IMR-90 (cell line): ENCODE measurements around the gene ANO2. TPM values are rescaled to one million over a fixed set of nuclear protein-coding genes. Genes with fewer than 3 reads are reported as not detected.

Source experiments
- ATAC-seq: fragments of 200-7000 bp; cut with Tn5 transposase; 2 replicates; pipeline ENCODE4 v1.9.1; 2020; ENCODE audit warnings: low read depth, mild to moderate bottlenecking, moderate library complexity
- BruUV-seq: library from RNA; stranded (reverse); fragments of 400-500 nt; replicated peaks from 2 replicates; lab custom pipeline; 2021; lab: Mats Ljungman, UMichigan
- CTCF ChIA-PET: fragments of 300-600 bp; formaldehyde crosslinking; extraction: SDS; loops from one replicate; lab custom pipeline; 2021; ENCODE audit warnings: antibody characterized with exemption; lab: Yijun Ruan, JAX
- POLR2A ChIA-PET: fragments of 300-600 bp; sonication (Branson Sonifier 250); formaldehyde crosslinking; loops from one replicate; lab custom pipeline; 2022; ENCODE audit warnings: antibody characterized with exemption; ENCODE audit not compliant: unreplicated experiment; lab: Charles Lee
- DNase-seq: peaks from one replicate; pipeline ENCODE4 v3.0.0; 2013
- H2AFZ ChIP-seq: replicated peaks from 2 replicates; pipeline ENCODE3; 2013; ENCODE audit warnings: low read length, mild to moderate bottlenecking; ENCODE audit not compliant: poor library complexity
- H2AK5ac ChIP-seq: 2 replicates; pipeline ENCODE4 v1.6.1; 2013; ENCODE audit warnings: low read depth, low read length, inconsistent platforms
- H2AK9ac ChIP-seq: replicated peaks from 2 replicates; pipeline ENCODE3; 2013; ENCODE audit warnings: mild to moderate bottlenecking, low read depth, low read length, moderate library complexity; ENCODE audit not compliant: poor library complexity
- H2BK120ac ChIP-seq: 2 replicates; pipeline ENCODE4 v1.6.1; 2013; ENCODE audit warnings: low read depth, low read length, inconsistent platforms
- H2BK15ac ChIP-seq: 3 replicates; pipeline ENCODE4 v1.6.1; 2013; ENCODE audit warnings: low read depth, low read length, inconsistent platforms
- H2BK20ac ChIP-seq: 2 replicates; pipeline ENCODE4 v1.6.1; 2013; ENCODE audit warnings: low read depth, mild to moderate bottlenecking, inconsistent platforms, low read length, moderate library complexity
- H2BK5ac ChIP-seq: 2 replicates; pipeline ENCODE4 v1.6.1; 2013; ENCODE audit warnings: mild to moderate bottlenecking, low read depth, low read length, inconsistent platforms; ENCODE audit not compliant: poor library complexity, severe bottlenecking
- H3K14ac ChIP-seq: replicated peaks from 2 replicates; pipeline ENCODE4 v1.6.1; 2013; ENCODE audit warnings: low read depth, low read length, inconsistent platforms
- H3K18ac ChIP-seq: 2 replicates; pipeline ENCODE4 v1.6.1; 2013; ENCODE audit warnings: low read depth, low read length, control low read depth
- H3K23ac ChIP-seq: 2 replicates; pipeline ENCODE4 v1.6.1; 2013; ENCODE audit warnings: low read depth, low read length, inconsistent platforms
- H3K27ac ChIP-seq: 2 replicates; pipeline ENCODE4 v1.5.1; 2013; ENCODE audit warnings: mild to moderate bottlenecking, control low read depth, low read length; ENCODE audit not compliant: insufficient read depth
- H3K27me3 ChIP-seq: 2 replicates; pipeline ENCODE4 v1.6.1; 2013; ENCODE audit warnings: low read length; ENCODE audit not compliant: control insufficient read depth, insufficient read depth
- H3K36me3 ChIP-seq: 2 replicates; pipeline ENCODE4 v1.6.1; 2013; ENCODE audit warnings: low read length, mixed read lengths; ENCODE audit not compliant: control insufficient read depth, insufficient read depth
- H3K4ac ChIP-seq: 2 replicates; pipeline ENCODE4 v1.6.1; 2013; ENCODE audit warnings: low read depth, low read length, inconsistent platforms
- H3K4me1 ChIP-seq: 2 replicates; pipeline ENCODE4 v1.6.1; 2013; ENCODE audit warnings: low read length, mixed read lengths; ENCODE audit not compliant: control insufficient read depth, insufficient read depth
- H3K4me2 ChIP-seq: 2 replicates; pipeline ENCODE4 v1.6.1; 2013; ENCODE audit warnings: low read depth, mild to moderate bottlenecking, control low read depth, low read length, moderate library complexity
- H3K4me3 ChIP-seq: 2 replicates; pipeline ENCODE4 v1.5.1; 2013; ENCODE audit warnings: low read depth, mild to moderate bottlenecking, control low read depth, low read length, moderate library complexity; ENCODE audit not compliant: insufficient read depth
- H3K56ac ChIP-seq: 2 replicates; pipeline ENCODE4 v1.6.1; 2013; ENCODE audit warnings: low read length, inconsistent platforms; ENCODE audit not compliant: insufficient read depth; ENCODE audit errors: extremely low read depth
- H3K79me1 ChIP-seq, 2 experiments: 2 replicates each; pipeline ENCODE4 v1.6.1; 2013; ENCODE audit warnings: low read length in 2 of 2, inconsistent platforms in 1 of 2, low read depth in 1 of 2
- H3K9ac ChIP-seq: 2 replicates; pipeline ENCODE4 v1.6.1; 2013; ENCODE audit warnings: low read depth, low read length, control low read depth
- H3K9me1 ChIP-seq: 2 replicates; pipeline ENCODE4 v1.6.1; 2013; ENCODE audit warnings: low read length, inconsistent platforms; ENCODE audit not compliant: insufficient read depth
- H3K9me3 ChIP-seq: 2 replicates; pipeline ENCODE4 v1.6.1; 2013; ENCODE audit warnings: low read length; ENCODE audit not compliant: control insufficient read depth, insufficient read depth
- H4K20me1 ChIP-seq: 2 replicates; pipeline ENCODE4 v1.6.1; 2013; ENCODE audit warnings: low read length, inconsistent platforms; ENCODE audit not compliant: insufficient read depth
- H4K5ac ChIP-seq: 2 replicates; pipeline ENCODE4 v1.6.1; 2013; ENCODE audit warnings: mild to moderate bottlenecking, low read depth, low read length, control low read depth
- H4K8ac ChIP-seq, 2 experiments: 2 replicates each; pipeline ENCODE4 v1.6.1; 2013; ENCODE audit warnings: low read depth in 2 of 2, low read length in 2 of 2, control low read depth in 1 of 2, inconsistent platforms in 1 of 2
- H4K91ac ChIP-seq: 2 replicates; pipeline ENCODE4 v1.6.1; 2013; ENCODE audit warnings: low read depth, low read length, inconsistent platforms; ENCODE audit not compliant: insufficient read depth
- BHLHE40 ChIP-seq: fragments of 150-350 bp; IDR thresholded peaks from 2 replicates; pipeline ENCODE4 v1.6.1; 2016; ENCODE audit warnings: mild to moderate bottlenecking, low read depth, low read length
- CEBPB ChIP-seq: IDR thresholded peaks from 2 replicates; pipeline ENCODE4 v1.6.1; 2012; ENCODE audit warnings: low read depth, low read length, improper control_type of control experiment
- CHD1 ChIP-seq: IDR thresholded peaks from 2 replicates; pipeline ENCODE4 v1.6.1; 2012; ENCODE audit warnings: low read depth, low read length, improper control_type of control experiment
- FOS ChIP-seq: fragments of 150-350 bp; IDR thresholded peaks from 2 replicates; pipeline ENCODE4 v1.6.1; 2016; ENCODE audit warnings: low read depth, low read length
- MAFK ChIP-seq: IDR thresholded peaks from 2 replicates; pipeline ENCODE4 v1.6.1; 2012; ENCODE audit warnings: low read depth, low read length, improper control_type of control experiment
- MAZ ChIP-seq: IDR thresholded peaks from 2 replicates; pipeline ENCODE4 v1.6.1; 2012; ENCODE audit warnings: low read depth, mild to moderate bottlenecking, low read length, improper control_type of control experiment, moderate library complexity, borderline replicate concordance
- MXI1 ChIP-seq: IDR thresholded peaks from 2 replicates; pipeline ENCODE4 v1.6.1; 2012; ENCODE audit warnings: low read depth, mild to moderate bottlenecking, low read length, moderate library complexity, borderline replicate concordance
- NFE2L2 ChIP-seq: fragments of 150-350 bp; IDR thresholded peaks from 2 replicates; pipeline ENCODE4 v1.6.1; 2016; ENCODE audit warnings: low read depth, mild to moderate bottlenecking, low read length
- POLR2A ChIP-seq: IDR thresholded peaks from 2 replicates; pipeline ENCODE4 v1.6.1; 2012; ENCODE audit warnings: mild to moderate bottlenecking, low read depth, low read length
- RAD21 ChIP-seq: IDR thresholded peaks from 2 replicates; pipeline ENCODE4 v1.6.1; 2012; ENCODE audit warnings: low read length, improper control_type of control experiment
- RCOR1 ChIP-seq: IDR thresholded peaks from 2 replicates; pipeline ENCODE4 v1.6.1; 2012; ENCODE audit warnings: mild to moderate bottlenecking, low read length, improper control_type of control experiment; ENCODE audit not compliant: insufficient replicate concordance
- RFX5 ChIP-seq: IDR thresholded peaks from 2 replicates; pipeline ENCODE4 v1.8.0; 2012; ENCODE audit warnings: low read depth, mild to moderate bottlenecking, low read length, moderate library complexity
- SMC3 ChIP-seq: fragments of 150-350 bp; IDR thresholded peaks from 2 replicates; pipeline ENCODE4 v1.6.1; 2016; ENCODE audit warnings: low read depth, mild to moderate bottlenecking, antibody characterized with exemption, low read length, moderate library complexity
- WGBS, 2 experiments: methylation state at CpG; one replicate each; pipeline versions ENCODE4 v1.1.5 to v1.1.7; 2013; ENCODE audit warnings: missing lambda C conversion rate in 2 of 2; ENCODE audit not compliant: insufficient read length in 1 of 2; ENCODE audit errors: extremely low coverage in 2 of 2; 5-methylcytosine and 5-hydroxymethylcytosine counted together
- dilution Hi-C: fragments of 300-500 bp; cut with HindIII; formaldehyde crosslinking; loops from one replicate; pipeline ENCODE4 v1.14.3; 2018; ENCODE audit warnings: low sequenced_read_pairs; ENCODE audit not compliant: unreplicated experiment
- in situ Hi-C: fragments of 300-500 bp; cut with MboI; formaldehyde crosslinking; loops from 3 replicates; pipeline ENCODE4 v1.14.3; 2019; ENCODE audit warnings: low sequenced_read_pairs, inconsistent platforms, mixed read lengths
- intact Hi-C: fragments of 100-400 bp; cut with micrococcal nuclease; formaldehyde crosslinking; loops from 2 replicates; pipeline ENCODE4 v1.10.0; 2022
- polyA plus RNA-seq, 3 experiments: library from polyadenylated mRNA; depleted of rRNA; stranded (reverse); fragments of >200 nt; gene quantifications; 2 replicates each; pipeline ENCODE4 v1.2.3, GENCODE V29; 2012; ENCODE audit warnings: low replicate concordance in 1 of 3
- total RNA-seq: library from RNA; depleted of rRNA; stranded (reverse); fragments of >200 nt; gene quantifications from 2 replicates; pipeline ENCODE4 v1.2.3, GENCODE V29; 2012
- TF ChIP-seq, protein P1 (sequence below): fragments of 150-350 bp; IDR thresholded peaks from 2 replicates; pipeline ENCODE4 v1.6.1; 2016; ENCODE audit warnings: low read depth, mild to moderate bottlenecking, low read length, moderate library complexity, borderline replicate concordance
- TF ChIP-seq, protein P2 (sequence below): conservative IDR thresholded peaks from 2 replicates; pipeline ENCODE4 v1.5.1; 2012; ENCODE audit warnings: mild to moderate bottlenecking, low read depth, low read length, improper control_type of control experiment
- TF ChIP-seq, protein P3 (sequence below): fragments of 150-350 bp; IDR thresholded peaks from 2 replicates; pipeline ENCODE4 v1.6.1; 2017; ENCODE audit warnings: mild to moderate bottlenecking, antibody characterized with exemption, low read length, low read depth

ANO2 gene
- total and polyA plus RNA-seq, 2 of the 4 experiments (the other 2 are of a cell fraction) = 0.22 TPM; not detected in 1

DNA sequence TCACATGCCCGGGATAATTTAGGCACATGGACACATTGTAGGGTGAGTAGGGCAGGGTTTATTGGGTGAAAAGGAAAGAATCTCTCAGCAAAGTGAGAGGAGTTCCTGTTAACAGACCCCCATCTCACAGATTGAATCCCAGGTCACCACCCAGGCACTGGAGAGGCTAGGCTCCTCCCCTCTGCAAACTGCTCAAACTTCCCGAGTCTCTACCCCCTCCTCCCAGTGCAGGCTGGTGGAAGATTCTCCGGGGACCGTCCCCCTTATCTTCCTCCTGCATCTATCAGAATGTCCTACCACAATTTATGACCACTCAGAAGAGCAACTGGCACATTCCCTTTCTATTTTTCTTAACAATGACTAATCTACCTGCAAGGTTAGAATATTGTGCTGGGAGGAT, 387.2 kb downstream of the ANO2 start:
- Histone ChIP-seq H4K8ac (no peak overlapping the region), H3K23ac (no peak overlapping the region), H2BK120ac (no peak overlapping the region), H2BK15ac (no peak overlapping the region), H3K56ac (no peak overlapping the region), H2AK9ac (no peak overlapping the region), H2BK20ac (no peak overlapping the region), H4K20me1 (no peaks in the 10 kb centered on the region), H3K14ac (no peak overlapping the region), H3K27ac (no peak overlapping the region), H3K4me2 (no peak overlapping the region), H3K27me3 (no peaks in the 10 kb centered on the region; the same call in 1 of the 2 replicates), H2AFZ (peak overlapping the region; percentile 9), H3K9ac (no peak overlapping the region), H3K36me3 (no peaks in the 10 kb centered on the region), H3K4ac (no peak overlapping the region), H2AK5ac (no peak overlapping the region), H4K91ac (no peak overlapping the region), H3K4me1 (no peaks in the 10 kb centered on the region; the same call in 1 of the 2 replicates), H3K18ac (0 out of 2 replicates have a peak overlapping the region, but pooled peaks have one; percentile 34), H3K9me1 (no peaks in the 10 kb centered on the region), H3K9me3 (no peaks in the 10 kb centered on the region), H3K79me1 (no peaks in the 10 kb centered on the region), H4K5ac (no peak overlapping the region), H3K4me3 (no peak overlapping the region), H2BK5ac (no peak overlapping the region)
- dilution Hi-C loops (no loop called here), in situ Hi-C loops (no loop called here), intact Hi-C loops (no loop called here)
- WGBS, 2 experiments = no CpG with 5 or more reads among the region's 4 CpGs
- no peak for ATAC-seq
- ChIA-PET POLR2A (no interaction called here), CTCF (no interaction called here)
- no TSS peak for BruUV-seq
- DNase-seq = no peak
- TF ChIP-seq MAZ (no peak), RAD21 (no peak), FOS (no peak), SMC3 (no peak), BHLHE40 (no peak), CHD1 (no peak), MAFK (no peak), RFX5 (no peak), POLR2A (no peak), MXI1 (no peak), CEBPB (no peak), RCOR1 (no peak), NFE2L2 (no peak)
- TF ChIP-seq, protein P1, sequence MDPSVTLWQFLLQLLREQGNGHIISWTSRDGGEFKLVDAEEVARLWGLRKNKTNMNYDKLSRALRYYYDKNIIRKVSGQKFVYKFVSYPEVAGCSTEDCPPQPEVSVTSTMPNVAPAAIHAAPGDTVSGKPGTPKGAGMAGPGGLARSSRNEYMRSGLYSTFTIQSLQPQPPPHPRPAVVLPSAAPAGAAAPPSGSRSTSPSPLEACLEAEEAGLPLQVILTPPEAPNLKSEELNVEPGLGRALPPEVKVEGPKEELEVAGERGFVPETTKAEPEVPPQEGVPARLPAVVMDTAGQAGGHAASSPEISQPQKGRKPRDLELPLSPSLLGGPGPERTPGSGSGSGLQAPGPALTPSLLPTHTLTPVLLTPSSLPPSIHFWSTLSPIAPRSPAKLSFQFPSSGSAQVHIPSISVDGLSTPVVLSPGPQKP = no peak
- TF ChIP-seq, protein P2, sequence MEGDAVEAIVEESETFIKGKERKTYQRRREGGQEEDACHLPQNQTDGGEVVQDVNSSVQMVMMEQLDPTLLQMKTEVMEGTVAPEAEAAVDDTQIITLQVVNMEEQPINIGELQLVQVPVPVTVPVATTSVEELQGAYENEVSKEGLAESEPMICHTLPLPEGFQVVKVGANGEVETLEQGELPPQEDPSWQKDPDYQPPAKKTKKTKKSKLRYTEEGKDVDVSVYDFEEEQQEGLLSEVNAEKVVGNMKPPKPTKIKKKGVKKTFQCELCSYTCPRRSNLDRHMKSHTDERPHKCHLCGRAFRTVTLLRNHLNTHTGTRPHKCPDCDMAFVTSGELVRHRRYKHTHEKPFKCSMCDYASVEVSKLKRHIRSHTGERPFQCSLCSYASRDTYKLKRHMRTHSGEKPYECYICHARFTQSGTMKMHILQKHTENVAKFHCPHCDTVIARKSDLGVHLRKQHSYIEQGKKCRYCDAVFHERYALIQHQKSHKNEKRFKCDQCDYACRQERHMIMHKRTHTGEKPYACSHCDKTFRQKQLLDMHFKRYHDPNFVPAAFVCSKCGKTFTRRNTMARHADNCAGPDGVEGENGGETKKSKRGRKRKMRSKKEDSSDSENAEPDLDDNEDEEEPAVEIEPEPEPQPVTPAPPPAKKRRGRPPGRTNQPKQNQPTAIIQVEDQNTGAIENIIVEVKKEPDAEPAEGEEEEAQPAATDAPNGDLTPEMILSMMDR = no peak
- TF ChIP-seq, protein P3, sequence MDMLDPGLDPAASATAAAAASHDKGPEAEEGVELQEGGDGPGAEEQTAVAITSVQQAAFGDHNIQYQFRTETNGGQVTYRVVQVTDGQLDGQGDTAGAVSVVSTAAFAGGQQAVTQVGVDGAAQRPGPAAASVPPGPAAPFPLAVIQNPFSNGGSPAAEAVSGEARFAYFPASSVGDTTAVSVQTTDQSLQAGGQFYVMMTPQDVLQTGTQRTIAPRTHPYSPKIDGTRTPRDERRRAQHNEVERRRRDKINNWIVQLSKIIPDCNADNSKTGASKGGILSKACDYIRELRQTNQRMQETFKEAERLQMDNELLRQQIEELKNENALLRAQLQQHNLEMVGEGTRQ = no peak
